ENCODE results near the gene OR52J3.

The OR52J3 gene

DNA sequence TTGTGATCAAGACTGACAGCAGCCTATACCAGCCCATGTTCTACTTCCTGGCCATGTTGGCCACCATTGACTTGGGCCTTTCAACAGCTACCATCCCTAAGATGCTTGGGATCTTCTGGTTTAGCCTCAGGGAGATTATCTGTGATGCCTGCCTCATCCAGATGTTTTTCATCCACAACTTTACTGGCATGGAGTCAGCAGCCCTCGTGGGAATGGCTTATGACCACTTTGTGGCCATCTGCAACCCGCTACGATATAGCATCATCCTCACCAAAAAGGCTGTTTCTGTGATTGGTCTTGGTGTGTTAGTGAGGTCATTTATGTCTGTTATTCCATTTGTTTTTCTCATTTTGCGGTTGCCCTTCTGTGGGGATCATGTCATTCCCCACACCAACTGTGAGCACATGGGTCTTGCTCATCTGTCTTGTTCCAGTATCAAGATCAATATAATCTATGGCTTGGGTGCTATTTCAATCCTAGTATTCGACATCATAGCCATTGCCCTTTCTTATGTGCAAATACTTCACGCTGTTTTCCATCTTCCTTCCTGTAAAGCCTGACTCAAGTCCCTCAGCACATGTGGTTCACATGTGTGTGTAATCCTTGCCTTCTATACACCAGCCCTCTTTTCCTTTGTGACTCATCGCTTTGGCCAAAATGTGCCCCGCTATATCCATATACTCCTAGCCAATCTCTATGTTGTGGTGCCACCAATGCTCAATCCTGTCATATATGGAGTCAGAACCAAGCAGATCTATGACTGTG, 46.7 kb downstream of the OR52J3 start:
- TF ChIP-seq, protein P1, sequence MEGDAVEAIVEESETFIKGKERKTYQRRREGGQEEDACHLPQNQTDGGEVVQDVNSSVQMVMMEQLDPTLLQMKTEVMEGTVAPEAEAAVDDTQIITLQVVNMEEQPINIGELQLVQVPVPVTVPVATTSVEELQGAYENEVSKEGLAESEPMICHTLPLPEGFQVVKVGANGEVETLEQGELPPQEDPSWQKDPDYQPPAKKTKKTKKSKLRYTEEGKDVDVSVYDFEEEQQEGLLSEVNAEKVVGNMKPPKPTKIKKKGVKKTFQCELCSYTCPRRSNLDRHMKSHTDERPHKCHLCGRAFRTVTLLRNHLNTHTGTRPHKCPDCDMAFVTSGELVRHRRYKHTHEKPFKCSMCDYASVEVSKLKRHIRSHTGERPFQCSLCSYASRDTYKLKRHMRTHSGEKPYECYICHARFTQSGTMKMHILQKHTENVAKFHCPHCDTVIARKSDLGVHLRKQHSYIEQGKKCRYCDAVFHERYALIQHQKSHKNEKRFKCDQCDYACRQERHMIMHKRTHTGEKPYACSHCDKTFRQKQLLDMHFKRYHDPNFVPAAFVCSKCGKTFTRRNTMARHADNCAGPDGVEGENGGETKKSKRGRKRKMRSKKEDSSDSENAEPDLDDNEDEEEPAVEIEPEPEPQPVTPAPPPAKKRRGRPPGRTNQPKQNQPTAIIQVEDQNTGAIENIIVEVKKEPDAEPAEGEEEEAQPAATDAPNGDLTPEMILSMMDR (IDR thresholded peaks at IDR 0.05; ENCODE audit: insufficient read depth, missing control alignments), result no peak
- no peak for FAIRE-seq
- DNase-seq (ENCODE audit: insufficient read length, low spot score), result no peak

DNA sequence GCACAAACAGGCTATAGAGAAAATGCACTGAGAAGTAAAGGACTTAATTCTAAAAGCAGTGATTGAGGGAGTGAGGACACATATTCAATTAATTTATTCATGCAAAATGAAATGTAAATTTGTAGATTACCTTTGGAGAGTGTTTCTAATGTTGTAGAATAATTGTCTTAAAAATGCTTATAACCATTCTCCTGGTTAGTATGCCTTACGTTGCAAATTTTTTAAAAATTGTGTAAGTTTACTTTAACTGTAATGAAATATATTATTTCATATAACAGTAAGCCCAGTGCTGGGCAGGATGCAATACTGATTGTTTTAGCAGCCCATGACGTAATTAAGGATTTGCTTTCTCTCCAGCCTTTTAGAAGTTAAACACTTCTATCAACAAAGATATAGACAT, 49.7 kb downstream of the OR52J3 start:
- FAIRE-seq, result no peak
- TF ChIP-seq, protein P1 (IDR thresholded peaks at IDR 0.05; ENCODE audit: insufficient read depth, missing control alignments), result no peak
- DNase-seq (ENCODE audit: insufficient read length, low spot score), result no peak

Measured in D721Med (cell line).